IMR-90 (cell line): Measurements from ENCODE around the gene RGN. TPM values are rescaled to one million over a fixed set of nuclear protein-coding genes. Genes with fewer than 3 reads are reported as not detected.

Experiments
- ATAC-seq: fragments of 200-7000 bp; cut with Tn5 transposase; 2 replicates; pipeline ENCODE4 v1.9.1; 2020; ENCODE audit warnings: low read depth, mild to moderate bottlenecking, moderate library complexity
- BruUV-seq: library from RNA; stranded (reverse); fragments of 400-500 nt; replicated peaks from 2 replicates; lab custom pipeline; 2021; lab: Mats Ljungman, UMichigan
- CTCF ChIA-PET: fragments of 300-600 bp; formaldehyde crosslinking; extraction: SDS; loops from one replicate; lab custom pipeline; 2021; ENCODE audit warnings: antibody characterized with exemption; lab: Yijun Ruan, JAX
- POLR2A ChIA-PET: fragments of 300-600 bp; sonication (Branson Sonifier 250); formaldehyde crosslinking; loops from one replicate; lab custom pipeline; 2022; ENCODE audit warnings: antibody characterized with exemption; ENCODE audit not compliant: unreplicated experiment; lab: Charles Lee
- DNase-seq: peaks from one replicate; pipeline ENCODE4 v3.0.0; 2013
- H2AFZ ChIP-seq: replicated peaks from 2 replicates; pipeline ENCODE3; 2013; ENCODE audit warnings: low read length, mild to moderate bottlenecking; ENCODE audit not compliant: poor library complexity
- H2AK5ac ChIP-seq: 2 replicates; pipeline ENCODE4 v1.6.1; 2013; ENCODE audit warnings: low read depth, low read length, inconsistent platforms
- H2AK9ac ChIP-seq: replicated peaks from 2 replicates; pipeline ENCODE3; 2013; ENCODE audit warnings: mild to moderate bottlenecking, low read depth, low read length, moderate library complexity; ENCODE audit not compliant: poor library complexity
- H2BK120ac ChIP-seq: 2 replicates; pipeline ENCODE4 v1.6.1; 2013; ENCODE audit warnings: low read depth, low read length, inconsistent platforms
- H2BK15ac ChIP-seq: 3 replicates; pipeline ENCODE4 v1.6.1; 2013; ENCODE audit warnings: low read depth, low read length, inconsistent platforms
- H2BK20ac ChIP-seq: 2 replicates; pipeline ENCODE4 v1.6.1; 2013; ENCODE audit warnings: low read depth, mild to moderate bottlenecking, inconsistent platforms, low read length, moderate library complexity
- H2BK5ac ChIP-seq: 2 replicates; pipeline ENCODE4 v1.6.1; 2013; ENCODE audit warnings: mild to moderate bottlenecking, low read depth, low read length, inconsistent platforms; ENCODE audit not compliant: poor library complexity, severe bottlenecking
- H3K14ac ChIP-seq: replicated peaks from 2 replicates; pipeline ENCODE4 v1.6.1; 2013; ENCODE audit warnings: low read depth, low read length, inconsistent platforms
- H3K18ac ChIP-seq: 2 replicates; pipeline ENCODE4 v1.6.1; 2013; ENCODE audit warnings: low read depth, low read length, control low read depth
- H3K23ac ChIP-seq: 2 replicates; pipeline ENCODE4 v1.6.1; 2013; ENCODE audit warnings: low read depth, low read length, inconsistent platforms
- H3K27ac ChIP-seq: 2 replicates; pipeline ENCODE4 v1.5.1; 2013; ENCODE audit warnings: mild to moderate bottlenecking, control low read depth, low read length; ENCODE audit not compliant: insufficient read depth
- H3K27me3 ChIP-seq: 2 replicates; pipeline ENCODE4 v1.6.1; 2013; ENCODE audit warnings: low read length; ENCODE audit not compliant: control insufficient read depth, insufficient read depth
- H3K36me3 ChIP-seq: 2 replicates; pipeline ENCODE4 v1.6.1; 2013; ENCODE audit warnings: low read length, mixed read lengths; ENCODE audit not compliant: control insufficient read depth, insufficient read depth
- H3K4ac ChIP-seq: 2 replicates; pipeline ENCODE4 v1.6.1; 2013; ENCODE audit warnings: low read depth, low read length, inconsistent platforms
- H3K4me1 ChIP-seq: 2 replicates; pipeline ENCODE4 v1.6.1; 2013; ENCODE audit warnings: low read length, mixed read lengths; ENCODE audit not compliant: control insufficient read depth, insufficient read depth
- H3K4me2 ChIP-seq: 2 replicates; pipeline ENCODE4 v1.6.1; 2013; ENCODE audit warnings: low read depth, mild to moderate bottlenecking, control low read depth, low read length, moderate library complexity
- H3K4me3 ChIP-seq: 2 replicates; pipeline ENCODE4 v1.5.1; 2013; ENCODE audit warnings: low read depth, mild to moderate bottlenecking, control low read depth, low read length, moderate library complexity; ENCODE audit not compliant: insufficient read depth
- H3K56ac ChIP-seq: 2 replicates; pipeline ENCODE4 v1.6.1; 2013; ENCODE audit warnings: low read length, inconsistent platforms; ENCODE audit not compliant: insufficient read depth; ENCODE audit errors: extremely low read depth
- H3K79me1 ChIP-seq, 2 experiments: 2 replicates each; pipeline ENCODE4 v1.6.1; 2013; ENCODE audit warnings: low read length in 2 of 2, inconsistent platforms in 1 of 2, low read depth in 1 of 2
- H3K9ac ChIP-seq: 2 replicates; pipeline ENCODE4 v1.6.1; 2013; ENCODE audit warnings: low read depth, low read length, control low read depth
- H3K9me1 ChIP-seq: 2 replicates; pipeline ENCODE4 v1.6.1; 2013; ENCODE audit warnings: low read length, inconsistent platforms; ENCODE audit not compliant: insufficient read depth
- H3K9me3 ChIP-seq: 2 replicates; pipeline ENCODE4 v1.6.1; 2013; ENCODE audit warnings: low read length; ENCODE audit not compliant: control insufficient read depth, insufficient read depth
- H4K20me1 ChIP-seq: 2 replicates; pipeline ENCODE4 v1.6.1; 2013; ENCODE audit warnings: low read length, inconsistent platforms; ENCODE audit not compliant: insufficient read depth
- H4K5ac ChIP-seq: 2 replicates; pipeline ENCODE4 v1.6.1; 2013; ENCODE audit warnings: mild to moderate bottlenecking, low read depth, low read length, control low read depth
- H4K8ac ChIP-seq, 2 experiments: 2 replicates each; pipeline ENCODE4 v1.6.1; 2013; ENCODE audit warnings: low read depth in 2 of 2, low read length in 2 of 2, control low read depth in 1 of 2, inconsistent platforms in 1 of 2
- H4K91ac ChIP-seq: 2 replicates; pipeline ENCODE4 v1.6.1; 2013; ENCODE audit warnings: low read depth, low read length, inconsistent platforms; ENCODE audit not compliant: insufficient read depth
- BHLHE40 ChIP-seq: fragments of 150-350 bp; IDR thresholded peaks from 2 replicates; pipeline ENCODE4 v1.6.1; 2016; ENCODE audit warnings: mild to moderate bottlenecking, low read depth, low read length
- CEBPB ChIP-seq: IDR thresholded peaks from 2 replicates; pipeline ENCODE4 v1.6.1; 2012; ENCODE audit warnings: low read depth, low read length, improper control_type of control experiment
- CHD1 ChIP-seq: IDR thresholded peaks from 2 replicates; pipeline ENCODE4 v1.6.1; 2012; ENCODE audit warnings: low read depth, low read length, improper control_type of control experiment
- CTCF ChIP-seq: conservative IDR thresholded peaks from 2 replicates; pipeline ENCODE4 v1.5.1; 2012; ENCODE audit warnings: mild to moderate bottlenecking, low read depth, low read length, improper control_type of control experiment
- ELK1 ChIP-seq: fragments of 150-350 bp; IDR thresholded peaks from 2 replicates; pipeline ENCODE4 v1.6.1; 2016; ENCODE audit warnings: low read depth, mild to moderate bottlenecking, low read length, moderate library complexity, borderline replicate concordance
- MXI1 ChIP-seq: IDR thresholded peaks from 2 replicates; pipeline ENCODE4 v1.6.1; 2012; ENCODE audit warnings: low read depth, mild to moderate bottlenecking, low read length, moderate library complexity, borderline replicate concordance
- RCOR1 ChIP-seq: IDR thresholded peaks from 2 replicates; pipeline ENCODE4 v1.6.1; 2012; ENCODE audit warnings: mild to moderate bottlenecking, low read length, improper control_type of control experiment; ENCODE audit not compliant: insufficient replicate concordance
- WGBS, 2 experiments: methylation state at CpG; one replicate each; pipeline versions ENCODE4 v1.1.5 to v1.1.7; 2013; ENCODE audit warnings: missing lambda C conversion rate in 2 of 2; ENCODE audit not compliant: insufficient read length in 1 of 2; ENCODE audit errors: extremely low coverage in 2 of 2; 5-methylcytosine and 5-hydroxymethylcytosine counted together
- dilution Hi-C: fragments of 300-500 bp; cut with HindIII; formaldehyde crosslinking; loops from one replicate; pipeline ENCODE4 v1.14.3; 2018; ENCODE audit warnings: low sequenced_read_pairs; ENCODE audit not compliant: unreplicated experiment
- in situ Hi-C: fragments of 300-500 bp; cut with MboI; formaldehyde crosslinking; loops from 3 replicates; pipeline ENCODE4 v1.14.3; 2019; ENCODE audit warnings: low sequenced_read_pairs, inconsistent platforms, mixed read lengths
- intact Hi-C: fragments of 100-400 bp; cut with micrococcal nuclease; formaldehyde crosslinking; loops from 2 replicates; pipeline ENCODE4 v1.10.0; 2022
- polyA plus RNA-seq, 3 experiments: library from polyadenylated mRNA; depleted of rRNA; stranded (reverse); fragments of >200 nt; gene quantifications; 2 replicates each; pipeline ENCODE4 v1.2.3, GENCODE V29; 2012; ENCODE audit warnings: low replicate concordance in 1 of 3
- total RNA-seq: library from RNA; depleted of rRNA; stranded (reverse); fragments of >200 nt; gene quantifications from 2 replicates; pipeline ENCODE4 v1.2.3, GENCODE V29; 2012

RGN gene
- total and polyA plus RNA-seq, 2 of the 4 experiments (the other 2 are of a cell fraction), result 0.18 to 0.26 TPM

GRCh38 chrX:47080215-47080914 lies 2.1 kb downstream of the RGN start:
- BruUV-seq, result no TSS peak
- TF ChIP-seq RCOR1 (no peak), CHD1 (no peak), ELK1 (no peak), MXI1 (no peak), BHLHE40 (no peak), CEBPB (no peak), CTCF (no peak)
- WGBS, 2 experiments, result 67% methylated on average over 2 of the region's 9 CpGs; no CpG with 5 or more reads in 1 of the 2 experiments
- no peak overlapping the region for H3K14ac ChIP-seq
- H3K9ac ChIP-seq, result no peak overlapping the region
- dilution Hi-C loops, result no loop called here
- H3K27me3 ChIP-seq, result peaks cover 19% of the 10 kb centered on the region
- no peak overlapping the region for H2BK20ac ChIP-seq
- H3K18ac ChIP-seq, result no peak overlapping the region
- H3K4ac ChIP-seq, result no peak overlapping the region
- H3K9me1 ChIP-seq, result no peaks in the 10 kb centered on the region
- no peak overlapping the region for H3K4me3 ChIP-seq
- ATAC-seq (no peak), DNase-seq (no peak)
- no peaks in the 10 kb centered on the region for H3K79me1 ChIP-seq
- H3K4me1 ChIP-seq, result no peaks in the 10 kb centered on the region
- no peak overlapping the region for H3K23ac ChIP-seq
- POLR2A ChIA-PET, result no interaction called here
- in situ Hi-C loops, result no loop called here
- H4K91ac ChIP-seq, result no peak overlapping the region
- H3K4me2 ChIP-seq, result no peak overlapping the region
- no peak overlapping the region for H4K5ac ChIP-seq
- no peak overlapping the region for H3K27ac ChIP-seq
- H2BK5ac ChIP-seq, result no peak overlapping the region
- H2AFZ ChIP-seq, result no peak overlapping the region
- intact Hi-C loops, result no loop called here
- H3K36me3 ChIP-seq, result no peaks in the 10 kb centered on the region
- no peak overlapping the region for H2AK9ac ChIP-seq
- CTCF ChIA-PET, result no interaction called here
- H4K20me1 ChIP-seq, result no peaks in the 10 kb centered on the region
- H2AK5ac ChIP-seq, result no peak overlapping the region
- H3K9me3 ChIP-seq, result no peaks in the 10 kb centered on the region
- H2BK120ac ChIP-seq, result no peak overlapping the region
- no peak overlapping the region for H2BK15ac ChIP-seq
- no peak overlapping the region for H4K8ac ChIP-seq
- no peak overlapping the region for H3K56ac ChIP-seq
